ENCODE results near the gene SLX4IP. TPM values are rescaled to one million over a fixed set of nuclear protein-coding genes. Genes with fewer than 3 reads are reported as not detected.

The SLX4IP gene
- total and polyA plus RNA-seq, 2 donors (not counting 3 experiments of a cell fraction or from before 2014, with no cell fraction given) = 1.9 to 4.5 TPM

GRCh38 chr20:10508060-10508459 is 73.0 kb downstream of the SLX4IP start:
- Histone ChIP-seq H3K9me3 (replicated peaks; ENCODE audit: control insufficient read depth, insufficient read depth, low read length) (no peaks in the 10 kb centered on the region), H3K27me3 (ENCODE audit: control insufficient read depth in 2 of 2, insufficient read depth in 2 of 2, low read length in 2 of 2) (no peaks in the 10 kb centered on the region), H3K4me1 (ENCODE audit: control insufficient read depth, extremely low read depth, insufficient read depth, low read length) (peaks cover 14% of the 10 kb centered on the region), H3K9ac (replicated peaks; ENCODE audit: extremely low read depth, insufficient read depth, low read length) (no peak overlapping the region), H4K20me1 (replicated peaks; ENCODE audit: control insufficient read depth, extremely low read depth, insufficient read depth, low read length) (no peaks in the 10 kb centered on the region), H3K27ac (ENCODE audit: insufficient read depth, low read depth, low read length) (no peak overlapping the region), H3K36me3 (ENCODE audit: control insufficient read depth in 2 of 2, extremely low read depth in 1 of 2, insufficient read depth in 2 of 2, low read length in 2 of 2) (no peaks in the 10 kb centered on the region), H3K79me2 (ENCODE audit: control insufficient read depth, insufficient read depth, low read length) (no peaks in the 10 kb centered on the region), H3K9me1 (replicated peaks; ENCODE audit: control insufficient read depth, extremely low read depth, insufficient read depth, low read length) (no peaks in the 10 kb centered on the region), H3K4me3 (replicated peaks in 1 of 3; ENCODE audit: insufficient read depth in 1 of 3, low read depth in 1 of 3, low read length in 3 of 3) (no peak overlapping the region), H3K4me2 (ENCODE audit: insufficient read depth, low read length) (no peak overlapping the region), H2AFZ (ENCODE audit: low read depth, low read length) (no peak overlapping the region)
- POLR2A ChIA-PET = no interaction called here
- CTCF ChIA-PET = no interaction called here
- intact Hi-C loops (cut with micrococcal nuclease) = no loop called here
- DNase-seq (ENCODE audit: low read depth, low spot score) (no peak), FAIRE-seq (no peak)
- BruUV-seq (replicated peaks) = no TSS peak
- TF ChIP-seq JUN (IDR thresholded peaks at IDR 0.05; ENCODE audit: borderline replicate concordance, insufficient read depth, insufficient read length, low read depth) = no peak
- no peak for TF ChIP-seq MAX (IDR thresholded peaks at IDR 0.05; ENCODE audit: insufficient read depth, insufficient read length)
- TF ChIP-seq FOS (IDR thresholded peaks at IDR 0.05; ENCODE audit: borderline replicate concordance, insufficient read depth, low read length) = no peak
- TF ChIP-seq CTCF (IDR thresholded peaks at IDR 0.05; ENCODE audit: extremely low read depth in 1 of 2, insufficient read depth in 1 of 2, low read depth in 1 of 2, low read length in 2 of 2) = no peak
- no peak for TF ChIP-seq EZH2 (IDR thresholded peaks at IDR 0.05; ENCODE audit: borderline replicate concordance, low read depth, low read length, severe bottlenecking)
- TF ChIP-seq GATA2 (IDR thresholded peaks at IDR 0.05; ENCODE audit: insufficient read depth, insufficient read length, low read depth, low read length) = no peak
- no peak for TF ChIP-seq POLR2A (IDR thresholded peaks at IDR 0.05; ENCODE audit: low read depth, low read length)
- no peak for TF ChIP-seq POLR2AphosphoS5 (IDR thresholded peaks at IDR 0.05; ENCODE audit: insufficient read depth, low read depth, low read length)
- TF ChIP-seq MYC (IDR thresholded peaks at IDR 0.05; ENCODE audit: low read depth, low read length) = no peak
- dilution Hi-C loops (cut with MboI; ENCODE audit: extremely low pct_ligation_motif_present, low sequenced_read_pairs) = no loop called here
